Uterus (tissue), 4 donors: ENCODE results near the gene ASB8. TPM values are rescaled to one million over a fixed set of nuclear protein-coding genes. Genes with fewer than 3 reads are reported as not detected.

Experiments
- DNase-seq, 2 donors: peaks; one replicate each; pipeline ENCODE4 v3.0.0-alpha.2; 2019 to 2020
- H3K27ac ChIP-seq, 2 donors: fragments of 200-600 bp; sonication (generic); 1 replicate in 1 of 2; 2 replicates in 1 of 2; pipeline ENCODE4 v1.5.1; 2016 to 2018
- H3K27me3 ChIP-seq, 2 donors: fragments of 200-600 bp; sonication (generic); one replicate each; pipeline ENCODE4 v1.5.1; 2018 to 2019; ENCODE audit warnings: control low read depth in 1 of 2
- H3K36me3 ChIP-seq, 2 donors: fragments of 200-600 bp; sonication (generic); one replicate each; pipeline ENCODE4 v1.5.1; 2019; ENCODE audit warnings: control low read depth in 1 of 2
- H3K4me1 ChIP-seq, 2 donors: fragments of 200-600 bp; sonication (generic); one replicate each; pipeline ENCODE4 v1.5.1; 2018 to 2019; ENCODE audit warnings: control low read depth in 1 of 2
- H3K4me3 ChIP-seq, 2 donors: fragments of 200-600 bp; sonication (generic); 1 replicate in 1 of 2; 2 replicates in 1 of 2; pipeline ENCODE4 v1.5.1; 2018 to 2019; ENCODE audit warnings: mild to moderate bottlenecking in 1 of 2
- H3K9me3 ChIP-seq, 2 donors: fragments of 200-600 bp; sonication (generic); one replicate each; pipeline ENCODE4 v1.5.1; 2019; ENCODE audit warnings: control low read depth in 1 of 2
- POLR2A ChIP-seq, 2 donors: fragments of 450-650 bp; IDR thresholded peaks; one replicate each; pipeline ENCODE4 v1.6.1; 2016; ENCODE audit warnings: antibody characterized with exemption in 2 of 2, mild to moderate bottlenecking in 1 of 2, moderate library complexity in 1 of 2
- intact Hi-C: fragments of 100-400 bp; cut with DNase I; formaldehyde crosslinking; loops from one replicate; pipeline ENCODE4 v1.15.1; 2023; ENCODE audit warnings: low total_unique reads
- total RNA-seq, 4 donors: library from RNA; depleted of rRNA in 3 of 4; stranded (reverse); fragments of >200 nt in 3 of 4; gene quantifications; one replicate each; pipeline versions ENCODE4 v1.1.0 to v1.2.4, GENCODE V29; 2014 to 2023
- TF ChIP-seq, protein P1 (sequence below), 4 experiments: fragments of 200-600 bp in 2 of 4; fragments of 450-650 bp in 2 of 4; sonication (generic) in 2 of 4; IDR thresholded peaks; one replicate each; pipeline ENCODE4 v1.5.1; 2016 to 2019; ENCODE audit warnings: antibody characterized with exemption in 4 of 4, mild to moderate bottlenecking in 2 of 4, moderate library complexity in 1 of 4
- donor health status: DM: yes; HTN: yes; CAD: no.

The ASB8 gene
- total RNA-seq, 4 donors from 2014 or later = 22.3 to 50.9 (median 32.5) TPM

- Histone ChIP-seq H3K27me3 (no peaks in the 10 kb centered on the region), H3K9me3 (no peaks in the 10 kb centered on the region), H3K4me3 (peak overlapping the region; percentile 52 to 72), H3K36me3 (no peaks in the 10 kb centered on the region), H3K27ac (peak overlapping the region; percentile 96 to 99), H3K4me1 (peaks cover 5 to 10% of the 10 kb centered on the region in 2 donors)
- intact Hi-C loops = no loop called here
- peak in 1 of 2 donors; percentile 30 for DNase-seq
- TF ChIP-seq, protein P1, sequence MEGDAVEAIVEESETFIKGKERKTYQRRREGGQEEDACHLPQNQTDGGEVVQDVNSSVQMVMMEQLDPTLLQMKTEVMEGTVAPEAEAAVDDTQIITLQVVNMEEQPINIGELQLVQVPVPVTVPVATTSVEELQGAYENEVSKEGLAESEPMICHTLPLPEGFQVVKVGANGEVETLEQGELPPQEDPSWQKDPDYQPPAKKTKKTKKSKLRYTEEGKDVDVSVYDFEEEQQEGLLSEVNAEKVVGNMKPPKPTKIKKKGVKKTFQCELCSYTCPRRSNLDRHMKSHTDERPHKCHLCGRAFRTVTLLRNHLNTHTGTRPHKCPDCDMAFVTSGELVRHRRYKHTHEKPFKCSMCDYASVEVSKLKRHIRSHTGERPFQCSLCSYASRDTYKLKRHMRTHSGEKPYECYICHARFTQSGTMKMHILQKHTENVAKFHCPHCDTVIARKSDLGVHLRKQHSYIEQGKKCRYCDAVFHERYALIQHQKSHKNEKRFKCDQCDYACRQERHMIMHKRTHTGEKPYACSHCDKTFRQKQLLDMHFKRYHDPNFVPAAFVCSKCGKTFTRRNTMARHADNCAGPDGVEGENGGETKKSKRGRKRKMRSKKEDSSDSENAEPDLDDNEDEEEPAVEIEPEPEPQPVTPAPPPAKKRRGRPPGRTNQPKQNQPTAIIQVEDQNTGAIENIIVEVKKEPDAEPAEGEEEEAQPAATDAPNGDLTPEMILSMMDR (IDR thresholded peaks at IDR 0.05) = peak; percentile 23 to 59 (median 43)
- TF ChIP-seq POLR2A (IDR thresholded peaks at IDR 0.05) = no peak
These were observed 40.2 kb upstream of the ASB8 start for GRCh38 chr12:48197549-48197970.

DNA sequence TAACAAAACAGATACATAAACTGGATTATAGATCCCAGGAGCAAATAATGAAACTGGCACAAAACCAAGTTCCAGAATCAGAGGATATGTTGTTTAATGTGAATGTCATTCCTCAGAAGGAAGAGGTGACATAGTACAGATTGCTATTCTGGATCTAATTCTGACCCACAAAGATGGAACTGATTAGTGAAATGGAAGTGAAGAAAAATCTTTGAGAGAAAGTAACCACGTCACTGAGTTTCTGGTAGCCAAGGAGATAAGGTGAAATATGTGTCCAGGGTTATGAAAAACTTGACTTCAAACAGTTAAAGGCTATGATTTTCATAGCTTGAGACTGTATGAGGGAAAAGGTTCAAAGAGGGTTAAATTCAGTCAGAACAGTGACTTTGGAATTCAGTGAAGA lies 37.5 kb upstream of the ASB8 start:
- Histone ChIP-seq H3K36me3 (no peaks in the 10 kb centered on the region), H3K4me3 (no peak overlapping the region), H3K4me1 (peaks cover 0 to 5% of the 10 kb centered on the region in 2 donors), H3K9me3 (no peaks in the 10 kb centered on the region), H3K27me3 (no peaks in the 10 kb centered on the region), H3K27ac (no peak overlapping the region)
- DNase-seq = no peak
- intact Hi-C loops = no loop called here
- no peak for TF ChIP-seq POLR2A (IDR thresholded peaks at IDR 0.05)
- TF ChIP-seq, protein P1 (IDR thresholded peaks at IDR 0.05) = no peak

- Histone ChIP-seq H3K4me3 (no peak overlapping the region), H3K27me3 (no peaks in the 10 kb centered on the region), H3K9me3 (no peaks in the 10 kb centered on the region), H3K4me1 (peaks cover 0 to 5% of the 10 kb centered on the region in 2 donors), H3K27ac (no peak overlapping the region), H3K36me3 (no peaks in the 10 kb centered on the region)
- DNase-seq = no peak
- intact Hi-C loops = no loop called here
- TF ChIP-seq, protein P1 (IDR thresholded peaks at IDR 0.05) = no peak
- TF ChIP-seq POLR2A (IDR thresholded peaks at IDR 0.05) = no peak
These were observed 36.3 kb upstream of the ASB8 start for GRCh38 chr12:48193623-48194022.

GRCh38 chr12:48192861-48193260 lies 35.5 kb upstream of the ASB8 start:
- Histone ChIP-seq H3K36me3 (no peaks in the 10 kb centered on the region), H3K27ac (no peak overlapping the region), H3K4me3 (no peak overlapping the region), H3K4me1 (peaks cover 0 to 5% of the 10 kb centered on the region in 2 donors), H3K27me3 (no peaks in the 10 kb centered on the region), H3K9me3 (no peaks in the 10 kb centered on the region)
- TF ChIP-seq, protein P1 (IDR thresholded peaks at IDR 0.05) = no peak
- no peak for TF ChIP-seq POLR2A (IDR thresholded peaks at IDR 0.05)
- no peak for DNase-seq
- intact Hi-C loops = no loop called here

- Histone ChIP-seq H3K27me3 (no peaks in the 10 kb centered on the region), H3K9me3 (no peaks in the 10 kb centered on the region), H3K27ac (no peak overlapping the region), H3K36me3 (no peaks in the 10 kb centered on the region), H3K4me1 (no peaks in the 10 kb centered on the region), H3K4me3 (no peak overlapping the region)
- no peak for TF ChIP-seq POLR2A (IDR thresholded peaks at IDR 0.05)
- TF ChIP-seq, protein P1 (IDR thresholded peaks at IDR 0.05) = no peak
- no peak for DNase-seq
- intact Hi-C loops = no loop called here
These were observed 33.8 kb upstream of the ASB8 start for GRCh38 chr12:48191096-48191495.
